Osteocyte (in vitro differentiated cells): ENCODE measurements around the gene PPARA. TPM values are rescaled to one million over a fixed set of nuclear protein-coding genes. Genes with fewer than 3 reads are reported as not detected.

Source experiments
- DNase-seq: peaks from one replicate; pipeline ENCODE4 v3.0.0; 2021; ENCODE audit warnings: mixed read lengths; ENCODE audit not compliant: unreplicated experiment; ENCODE audit errors: extremely low spot score
- H3K27ac Mint-ChIP-seq: one replicate; pipeline ENCODE4 v1.8.0; 2021; ENCODE audit warnings: mild to moderate bottlenecking, mixed read lengths; ENCODE audit not compliant: unreplicated experiment
- H3K27me3 Mint-ChIP-seq: one replicate; pipeline ENCODE4 v1.8.0; 2021; ENCODE audit warnings: mixed read lengths; ENCODE audit not compliant: unreplicated experiment
- H3K36me3 Mint-ChIP-seq: one replicate; pipeline ENCODE4 v1.8.0; 2021; ENCODE audit warnings: mixed read lengths; ENCODE audit not compliant: unreplicated experiment
- H3K4me1 Mint-ChIP-seq: one replicate; pipeline ENCODE4 v1.8.0; 2021; ENCODE audit warnings: mixed read lengths; ENCODE audit not compliant: unreplicated experiment
- H3K4me3 Mint-ChIP-seq: one replicate; pipeline ENCODE4 v1.8.0; 2021; ENCODE audit warnings: mild to moderate bottlenecking, moderate library complexity, mixed read lengths; ENCODE audit not compliant: unreplicated experiment
- H3K9me3 Mint-ChIP-seq: one replicate; pipeline ENCODE4 v1.8.0; 2021; ENCODE audit warnings: mixed read lengths; ENCODE audit not compliant: unreplicated experiment
- total RNA-seq: library from RNA; stranded (reverse); gene quantifications from 2 replicates; pipeline ENCODE4 v1.2.1, GENCODE V29; 2021
- TF ChIP-seq, protein P1 (sequence below): fragments of 200-600 bp; sonication (generic); IDR thresholded peaks from 2 replicates; pipeline ENCODE4 v1.5.0; 2021; ENCODE audit warnings: antibody characterized with exemption, mild to moderate bottlenecking, moderate library complexity

Gene PPARA
- total RNA-seq, 1 donor from 2014 or later = 21.9 TPM

- H3K4me3 Mint-ChIP-seq = no peak overlapping the region
Observed at GRCh38 chr22:46114518-46115387, 35.6 kb upstream of the PPARA start.

DNA sequence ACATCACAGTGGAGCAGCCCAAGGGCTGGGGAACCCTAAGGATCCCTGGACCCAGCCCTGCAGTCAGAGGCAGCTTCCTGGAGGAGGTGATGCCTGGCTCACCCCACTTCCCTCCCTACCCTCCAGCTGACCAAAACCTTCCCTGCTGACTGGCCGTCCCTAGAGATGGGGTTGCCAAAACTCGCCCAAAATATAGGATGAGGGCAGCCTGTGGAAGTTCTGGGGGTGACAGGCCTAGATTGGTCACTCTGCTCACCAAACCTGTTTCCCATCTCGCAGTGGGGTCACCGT lies 35.0 kb upstream of the PPARA start:
- H3K27me3 Mint-ChIP-seq = no peaks in the 10 kb centered on the region
- H3K36me3 Mint-ChIP-seq = peaks cover 5% of the 10 kb centered on the region
- TF ChIP-seq, protein P1, sequence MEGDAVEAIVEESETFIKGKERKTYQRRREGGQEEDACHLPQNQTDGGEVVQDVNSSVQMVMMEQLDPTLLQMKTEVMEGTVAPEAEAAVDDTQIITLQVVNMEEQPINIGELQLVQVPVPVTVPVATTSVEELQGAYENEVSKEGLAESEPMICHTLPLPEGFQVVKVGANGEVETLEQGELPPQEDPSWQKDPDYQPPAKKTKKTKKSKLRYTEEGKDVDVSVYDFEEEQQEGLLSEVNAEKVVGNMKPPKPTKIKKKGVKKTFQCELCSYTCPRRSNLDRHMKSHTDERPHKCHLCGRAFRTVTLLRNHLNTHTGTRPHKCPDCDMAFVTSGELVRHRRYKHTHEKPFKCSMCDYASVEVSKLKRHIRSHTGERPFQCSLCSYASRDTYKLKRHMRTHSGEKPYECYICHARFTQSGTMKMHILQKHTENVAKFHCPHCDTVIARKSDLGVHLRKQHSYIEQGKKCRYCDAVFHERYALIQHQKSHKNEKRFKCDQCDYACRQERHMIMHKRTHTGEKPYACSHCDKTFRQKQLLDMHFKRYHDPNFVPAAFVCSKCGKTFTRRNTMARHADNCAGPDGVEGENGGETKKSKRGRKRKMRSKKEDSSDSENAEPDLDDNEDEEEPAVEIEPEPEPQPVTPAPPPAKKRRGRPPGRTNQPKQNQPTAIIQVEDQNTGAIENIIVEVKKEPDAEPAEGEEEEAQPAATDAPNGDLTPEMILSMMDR = no peak
- H3K27ac Mint-ChIP-seq = peak overlapping the region; percentile 80
- H3K4me1 Mint-ChIP-seq = peaks cover 49% of the 10 kb centered on the region
- no peaks in the 10 kb centered on the region for H3K9me3 Mint-ChIP-seq
- no peak for DNase-seq
- H3K4me3 Mint-ChIP-seq = no peak overlapping the region

More at GRCh38 chr22:46114518-46115387, 35.6 kb upstream of the PPARA start:
- peaks cover 5% of the 10 kb centered on the region for H3K36me3 Mint-ChIP-seq
- peak overlapping the region; percentile 80 for H3K27ac Mint-ChIP-seq
- H3K4me1 Mint-ChIP-seq = peaks cover 49% of the 10 kb centered on the region
- TF ChIP-seq, protein P1 = no peak
- DNase-seq = no peak
- H3K9me3 Mint-ChIP-seq = no peaks in the 10 kb centered on the region
- H3K27me3 Mint-ChIP-seq = no peaks in the 10 kb centered on the region

- Mint-ChIP-seq H3K27me3 (no peaks in the 10 kb centered on the region), H3K36me3 (peaks cover 5% of the 10 kb centered on the region), H3K9me3 (no peaks in the 10 kb centered on the region), H3K4me3 (no peak overlapping the region), H3K27ac (peak overlapping the region; percentile 80), H3K4me1 (peaks cover 44% of the 10 kb centered on the region)
- no peak for DNase-seq
- TF ChIP-seq, protein P1 = no peak
Observed at GRCh38 chr22:46115755-46116490, 34.4 kb upstream of the PPARA start.

GRCh38 chr22:46116491-46116958 lies 33.8 kb upstream of the PPARA start:
- DNase-seq = peak; percentile 96
- H3K27me3 Mint-ChIP-seq = no peaks in the 10 kb centered on the region
- H3K36me3 Mint-ChIP-seq = peaks cover 5% of the 10 kb centered on the region
- H3K4me3 Mint-ChIP-seq = no peak overlapping the region
- H3K27ac Mint-ChIP-seq = peak overlapping the region; percentile 7
- H3K9me3 Mint-ChIP-seq = no peaks in the 10 kb centered on the region
- TF ChIP-seq, protein P1 = peak; percentile 76
- peaks cover 39% of the 10 kb centered on the region for H3K4me1 Mint-ChIP-seq
